ENCODE data around the gene NCAPD3. TPM values are rescaled to one million over a fixed set of nuclear protein-coding genes. Genes with fewer than 3 reads are reported as not detected.

Gene NCAPD3
- total RNA-seq, 1 experiment from 2014 or later, result 63.0 TPM

DNA sequence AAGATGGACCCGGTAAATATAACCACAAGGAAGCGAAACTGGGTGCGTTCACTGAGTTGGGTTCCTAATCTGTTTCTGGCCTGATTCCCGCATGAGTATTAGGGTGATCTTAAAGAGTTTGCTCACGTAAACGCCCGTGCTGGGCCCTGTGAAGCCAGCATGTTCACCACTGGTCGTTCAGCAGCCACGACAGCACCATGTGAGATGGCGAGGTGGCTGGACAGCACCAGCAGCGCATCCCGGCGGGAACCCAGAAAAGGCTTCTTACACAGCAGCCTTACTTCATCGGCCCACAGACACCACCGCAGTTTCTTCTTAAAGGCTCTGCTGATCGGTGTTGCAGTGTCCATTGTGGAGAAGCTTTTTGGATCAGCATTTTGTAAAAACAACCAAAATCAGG, 74.4 kb downstream of the NCAPD3 start (continued):
- TF ChIP-seq, protein P1, sequence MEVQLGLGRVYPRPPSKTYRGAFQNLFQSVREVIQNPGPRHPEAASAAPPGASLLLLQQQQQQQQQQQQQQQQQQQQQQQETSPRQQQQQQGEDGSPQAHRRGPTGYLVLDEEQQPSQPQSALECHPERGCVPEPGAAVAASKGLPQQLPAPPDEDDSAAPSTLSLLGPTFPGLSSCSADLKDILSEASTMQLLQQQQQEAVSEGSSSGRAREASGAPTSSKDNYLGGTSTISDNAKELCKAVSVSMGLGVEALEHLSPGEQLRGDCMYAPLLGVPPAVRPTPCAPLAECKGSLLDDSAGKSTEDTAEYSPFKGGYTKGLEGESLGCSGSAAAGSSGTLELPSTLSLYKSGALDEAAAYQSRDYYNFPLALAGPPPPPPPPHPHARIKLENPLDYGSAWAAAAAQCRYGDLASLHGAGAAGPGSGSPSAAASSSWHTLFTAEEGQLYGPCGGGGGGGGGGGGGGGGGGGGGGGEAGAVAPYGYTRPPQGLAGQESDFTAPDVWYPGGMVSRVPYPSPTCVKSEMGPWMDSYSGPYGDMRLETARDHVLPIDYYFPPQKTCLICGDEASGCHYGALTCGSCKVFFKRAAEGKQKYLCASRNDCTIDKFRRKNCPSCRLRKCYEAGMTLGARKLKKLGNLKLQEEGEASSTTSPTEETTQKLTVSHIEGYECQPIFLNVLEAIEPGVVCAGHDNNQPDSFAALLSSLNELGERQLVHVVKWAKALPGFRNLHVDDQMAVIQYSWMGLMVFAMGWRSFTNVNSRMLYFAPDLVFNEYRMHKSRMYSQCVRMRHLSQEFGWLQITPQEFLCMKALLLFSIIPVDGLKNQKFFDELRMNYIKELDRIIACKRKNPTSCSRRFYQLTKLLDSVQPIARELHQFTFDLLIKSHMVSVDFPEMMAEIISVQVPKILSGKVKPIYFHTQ (CRISPR knock-in tag; IDR thresholded peaks at IDR 0.05), result no peak
- TF ChIP-seq, protein P2, sequence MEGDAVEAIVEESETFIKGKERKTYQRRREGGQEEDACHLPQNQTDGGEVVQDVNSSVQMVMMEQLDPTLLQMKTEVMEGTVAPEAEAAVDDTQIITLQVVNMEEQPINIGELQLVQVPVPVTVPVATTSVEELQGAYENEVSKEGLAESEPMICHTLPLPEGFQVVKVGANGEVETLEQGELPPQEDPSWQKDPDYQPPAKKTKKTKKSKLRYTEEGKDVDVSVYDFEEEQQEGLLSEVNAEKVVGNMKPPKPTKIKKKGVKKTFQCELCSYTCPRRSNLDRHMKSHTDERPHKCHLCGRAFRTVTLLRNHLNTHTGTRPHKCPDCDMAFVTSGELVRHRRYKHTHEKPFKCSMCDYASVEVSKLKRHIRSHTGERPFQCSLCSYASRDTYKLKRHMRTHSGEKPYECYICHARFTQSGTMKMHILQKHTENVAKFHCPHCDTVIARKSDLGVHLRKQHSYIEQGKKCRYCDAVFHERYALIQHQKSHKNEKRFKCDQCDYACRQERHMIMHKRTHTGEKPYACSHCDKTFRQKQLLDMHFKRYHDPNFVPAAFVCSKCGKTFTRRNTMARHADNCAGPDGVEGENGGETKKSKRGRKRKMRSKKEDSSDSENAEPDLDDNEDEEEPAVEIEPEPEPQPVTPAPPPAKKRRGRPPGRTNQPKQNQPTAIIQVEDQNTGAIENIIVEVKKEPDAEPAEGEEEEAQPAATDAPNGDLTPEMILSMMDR (IDR thresholded peaks at IDR 0.05), result no peak
- TF ChIP-seq ZNF416 (CRISPR knock-in tag; IDR thresholded peaks at IDR 0.05), result no peak
- TF ChIP-seq GABPB1 (CRISPR knock-in tag; IDR thresholded peaks at IDR 0.05), result no peak
- TF ChIP-seq ZNF671 (CRISPR knock-in tag; IDR thresholded peaks at IDR 0.05), result no peak

DNA sequence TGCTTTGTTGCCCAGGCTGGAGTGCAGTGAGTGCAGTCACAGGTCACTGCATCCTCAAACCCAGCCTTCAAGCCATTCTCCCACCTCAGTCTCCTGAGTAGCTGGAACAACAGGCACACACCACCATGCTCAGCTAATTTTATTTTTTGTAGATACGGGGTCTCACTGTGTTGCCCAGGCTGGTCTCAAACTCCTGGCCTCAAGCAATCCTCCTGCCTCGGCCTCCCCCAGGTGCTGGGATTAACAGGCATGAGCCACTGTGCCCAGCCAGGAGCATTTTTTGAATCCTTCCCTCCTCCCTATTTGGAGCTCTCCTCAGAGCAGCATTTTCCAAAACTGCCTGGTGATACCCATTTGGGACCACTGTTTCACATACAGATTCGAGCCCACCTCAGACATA, 77.2 kb downstream of the NCAPD3 start:
- H3K36me3 Mint-ChIP-seq, result peaks cover 88% of the 10 kb centered on the region
- CTCF ChIA-PET, result interaction anchor here (0.9 kb wide), 1 partner anchor 96 kb away, joined by 4 read pairs; no protein-coding TSS in a partner anchor

GRCh38 chr11:134145715-134146114, 78.1 kb downstream of the NCAPD3 start:
- DNase-seq (ENCODE audit: low spot score), result no peak
- Mint-ChIP-seq H3K9me3 (peaks cover 30% of the 10 kb centered on the region), H3K4me1 (0 out of 2 replicates have a peak, but pooled peaks cover 3% of the 10 kb centered on the region), H3K27me3 (ENCODE audit: low read depth) (no peaks in the 10 kb centered on the region), H3K36me3 (peaks cover 87% of the 10 kb centered on the region), H3K27ac (no peak overlapping the region), H3K4me3 (no peak overlapping the region)
- ATAC-seq, result no peak
- TF ChIP-seq E2F1 (CRISPR knock-in tag; IDR thresholded peaks at IDR 0.05) (no peak), ESRRA (CRISPR knock-in tag; IDR thresholded peaks at IDR 0.05; ENCODE audit: borderline replicate concordance) (no peak), ATF6 (CRISPR knock-in tag; IDR thresholded peaks at IDR 0.05) (no peak), ZSCAN18 (CRISPR knock-in tag; IDR thresholded peaks at IDR 0.05) (no peak), NR2C2 (CRISPR knock-in tag; IDR thresholded peaks at IDR 0.05) (no peak)
- POLR2A ChIA-PET, result no interaction called here
- CTCF ChIA-PET, result interaction anchor here (0.9 kb wide), 1 partner anchor 96 kb away, joined by 4 read pairs; no protein-coding TSS in a partner anchor

More for the DNA sequence above, 77.2 kb downstream of the NCAPD3 start:
- Mint-ChIP-seq H3K4me3 (no peak overlapping the region), H3K27me3 (ENCODE audit: low read depth) (no peaks in the 10 kb centered on the region), H3K9me3 (peaks cover 30% of the 10 kb centered on the region), H3K27ac (no peak overlapping the region), H3K4me1 (0 out of 2 replicates have a peak, but pooled peaks cover 3% of the 10 kb centered on the region)
- POLR2A ChIA-PET, result no interaction called here
- ATAC-seq, result no peak
- DNase-seq (ENCODE audit: low spot score), result no peak
- TF ChIP-seq, protein P3, sequence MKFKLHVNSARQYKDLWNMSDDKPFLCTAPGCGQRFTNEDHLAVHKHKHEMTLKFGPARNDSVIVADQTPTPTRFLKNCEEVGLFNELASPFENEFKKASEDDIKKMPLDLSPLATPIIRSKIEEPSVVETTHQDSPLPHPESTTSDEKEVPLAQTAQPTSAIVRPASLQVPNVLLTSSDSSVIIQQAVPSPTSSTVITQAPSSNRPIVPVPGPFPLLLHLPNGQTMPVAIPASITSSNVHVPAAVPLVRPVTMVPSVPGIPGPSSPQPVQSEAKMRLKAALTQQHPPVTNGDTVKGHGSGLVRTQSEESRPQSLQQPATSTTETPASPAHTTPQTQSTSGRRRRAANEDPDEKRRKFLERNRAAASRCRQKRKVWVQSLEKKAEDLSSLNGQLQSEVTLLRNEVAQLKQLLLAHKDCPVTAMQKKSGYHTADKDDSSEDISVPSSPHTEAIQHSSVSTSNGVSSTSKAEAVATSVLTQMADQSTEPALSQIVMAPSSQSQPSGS (CRISPR knock-in tag; IDR thresholded peaks at IDR 0.05; ENCODE audit: borderline replicate concordance, low read depth), result no peak
- TF ChIP-seq ZNF121 (CRISPR knock-in tag; IDR thresholded peaks at IDR 0.05), result peak; percentile 2; the same call in 1 of the 2 replicates
- TF ChIP-seq MYBL2 (CRISPR knock-in tag; IDR thresholded peaks at IDR 0.05), result no peak
- TF ChIP-seq, protein P4, sequence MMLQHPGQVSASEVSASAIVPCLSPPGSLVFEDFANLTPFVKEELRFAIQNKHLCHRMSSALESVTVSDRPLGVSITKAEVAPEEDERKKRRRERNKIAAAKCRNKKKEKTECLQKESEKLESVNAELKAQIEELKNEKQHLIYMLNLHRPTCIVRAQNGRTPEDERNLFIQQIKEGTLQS (CRISPR knock-in tag; conservative IDR thresholded peaks at IDR 0.05), result no peak
